ENCODE measurements around the gene AKR1D1.

Gene AKR1D1

GRCh38 chr7:138115047-138115446 is 38.8 kb downstream of the AKR1D1 start:
- Histone ChIP-seq H3K18ac (ENCODE audit: low read length) (no peak overlapping the region), H2BK120ac (ENCODE audit: insufficient read depth, low read length, poor library complexity) (peak overlapping the region; percentile 43), H3K4me3 (ENCODE audit: low read depth, low read length) (no peak overlapping the region), H3K4me2 (ENCODE audit: low read length) (no peak overlapping the region), H4K91ac (ENCODE audit: low read depth, low read length) (peak overlapping the region; percentile 47), H3K79me2 (ENCODE audit: control insufficient read depth, insufficient read depth, low read length, poor library complexity) (no peaks in the 10 kb centered on the region), H3K4ac (ENCODE audit: low read depth, low read length) (no peak overlapping the region), H3K79me1 (ENCODE audit: low read length) (peaks cover 4% of the 10 kb centered on the region), H3K9ac (ENCODE audit: low read length) (no peak overlapping the region), H3K36me3 (ENCODE audit: control insufficient read depth in 1 of 2, insufficient read depth in 2 of 2, low read length in 2 of 2) (no peaks in the 10 kb centered on the region), H2AK5ac (ENCODE audit: low read length) (no peak overlapping the region), H3K14ac (ENCODE audit: low read length) (no peak overlapping the region), H2BK12ac (ENCODE audit: low read length) (peak overlapping the region; percentile 76), H3K23ac (ENCODE audit: low read length) (no peak overlapping the region), H4K8ac (ENCODE audit: low read depth, low read length) (no peak overlapping the region), H3K4me1 (ENCODE audit: control insufficient read depth in 1 of 2, insufficient read depth in 2 of 2, low read length in 2 of 2) (peaks cover 6 to 10% of the 10 kb centered on the region in 2 experiments), H2AFZ (ENCODE audit: insufficient read depth, low read length, poor library complexity) (no peak overlapping the region), H4K12ac (ENCODE audit: low read depth, low read length) (no peak overlapping the region), H3K9me3 (ENCODE audit: insufficient read depth, low read depth, low read length) (no peaks in the 10 kb centered on the region), H3K27ac (ENCODE audit: low read depth, low read length) (no peak overlapping the region), H2BK5ac (ENCODE audit: low read depth, low read length, poor library complexity) (peak overlapping the region; percentile 56), H3K27me3 (ENCODE audit: insufficient read depth, low read length) (no peaks in the 10 kb centered on the region)
- no peak for DNase-seq
- no CpG with 5 or more reads among the region's 3 CpGs for WGBS (ENCODE audit: extremely low coverage, insufficient coverage, insufficient read length)

GRCh38 chr7:138116141-138116540 is 39.9 kb downstream of the AKR1D1 start:
- Histone ChIP-seq H2AFZ (ENCODE audit: insufficient read depth, low read length, poor library complexity) (no peak overlapping the region), H3K14ac (ENCODE audit: low read length) (no peak overlapping the region), H3K23ac (ENCODE audit: low read length) (no peak overlapping the region), H3K4me1 (ENCODE audit: control insufficient read depth in 1 of 2, insufficient read depth in 2 of 2, low read length in 2 of 2) (peaks cover 6 to 10% of the 10 kb centered on the region in 2 experiments), H3K9ac (ENCODE audit: low read length) (no peak overlapping the region), H3K79me1 (ENCODE audit: low read length) (peaks cover 4% of the 10 kb centered on the region), H3K27ac (ENCODE audit: low read depth, low read length) (peak overlapping the region; percentile 30), H4K12ac (ENCODE audit: low read depth, low read length) (no peak overlapping the region), H4K8ac (ENCODE audit: low read depth, low read length) (no peak overlapping the region), H2BK5ac (ENCODE audit: low read depth, low read length, poor library complexity) (peak overlapping the region; percentile 14), H3K9me3 (ENCODE audit: insufficient read depth, low read depth, low read length) (no peaks in the 10 kb centered on the region), H3K4ac (ENCODE audit: low read depth, low read length) (no peak overlapping the region), H3K27me3 (ENCODE audit: insufficient read depth, low read length) (no peaks in the 10 kb centered on the region), H2AK5ac (ENCODE audit: low read length) (no peak overlapping the region), H3K36me3 (ENCODE audit: control insufficient read depth in 1 of 2, insufficient read depth in 2 of 2, low read length in 2 of 2) (no peaks in the 10 kb centered on the region), H4K91ac (ENCODE audit: low read depth, low read length) (peak overlapping the region; percentile 70), H3K18ac (ENCODE audit: low read length) (no peak overlapping the region), H3K79me2 (ENCODE audit: control insufficient read depth, insufficient read depth, low read length, poor library complexity) (no peaks in the 10 kb centered on the region), H3K4me3 (ENCODE audit: low read depth, low read length) (no peak overlapping the region), H2BK120ac (ENCODE audit: insufficient read depth, low read length, poor library complexity) (peak overlapping the region; percentile 35), H2BK12ac (ENCODE audit: low read length) (peak overlapping the region; percentile 69), H3K4me2 (ENCODE audit: low read length) (no peak overlapping the region)
- no CpG with 5 or more reads among the region's 1 CpG for WGBS (ENCODE audit: extremely low coverage, insufficient coverage, insufficient read length)
- peak; percentile 64 to 86 for DNase-seq

- no CpG with 5 or more reads among the region's 2 CpGs for WGBS (ENCODE audit: extremely low coverage, insufficient coverage, insufficient read length)
- no peak overlapping the region for H3K23ac ChIP-seq (ENCODE audit: low read length)
Measured at GRCh38 chr7:138116892-138117291, 40.6 kb downstream of the AKR1D1 start.

GRCh38 chr7:138120140-138120827 is 44.0 kb downstream of the AKR1D1 start:
- no peak overlapping the region for H3K4me2 ChIP-seq (ENCODE audit: low read length)
- no peak overlapping the region for H4K12ac ChIP-seq (ENCODE audit: low read depth, low read length)
- H3K9me3 ChIP-seq (ENCODE audit: insufficient read depth, low read depth, low read length) = no peaks in the 10 kb centered on the region
- H2AFZ ChIP-seq (ENCODE audit: insufficient read depth, low read length, poor library complexity) = no peak overlapping the region
- no peak for DNase-seq
- H2AK5ac ChIP-seq (ENCODE audit: low read length) = no peak overlapping the region
- no peak overlapping the region for H3K4ac ChIP-seq (ENCODE audit: low read depth, low read length)
- H4K8ac ChIP-seq (ENCODE audit: low read depth, low read length) = no peak overlapping the region
- H3K4me1 ChIP-seq (ENCODE audit: control insufficient read depth in 1 of 2, insufficient read depth in 2 of 2, low read length in 2 of 2) = peaks cover 6 to 17% of the 10 kb centered on the region in 2 experiments
- no peak overlapping the region for H3K9ac ChIP-seq (ENCODE audit: low read length)
- no peaks in the 10 kb centered on the region for H3K27me3 ChIP-seq (ENCODE audit: insufficient read depth, low read length)
- H3K79me1 ChIP-seq (ENCODE audit: low read length) = peaks cover 5% of the 10 kb centered on the region
- H3K36me3 ChIP-seq (ENCODE audit: control insufficient read depth in 1 of 2, insufficient read depth in 2 of 2, low read length in 2 of 2) = no peaks in the 10 kb centered on the region
- no peak overlapping the region for H3K27ac ChIP-seq (ENCODE audit: low read depth, low read length)
- H2BK12ac ChIP-seq (ENCODE audit: low read length) = no peak overlapping the region
- WGBS (ENCODE audit: extremely low coverage, insufficient coverage, insufficient read length) = no CpG with 5 or more reads among the region's 10 CpGs
- H3K79me2 ChIP-seq (ENCODE audit: control insufficient read depth, insufficient read depth, low read length, poor library complexity) = no peaks in the 10 kb centered on the region
- no peak overlapping the region for H3K18ac ChIP-seq (ENCODE audit: low read length)
- H2BK5ac ChIP-seq (ENCODE audit: low read depth, low read length, poor library complexity) = no peak overlapping the region
- no peak overlapping the region for H2BK120ac ChIP-seq (ENCODE audit: insufficient read depth, low read length, poor library complexity)
- H3K4me3 ChIP-seq (ENCODE audit: low read depth, low read length) = no peak overlapping the region
- no peak overlapping the region for H3K23ac ChIP-seq (ENCODE audit: low read length)
- no peak overlapping the region for H3K14ac ChIP-seq (ENCODE audit: low read length)
- H4K91ac ChIP-seq (ENCODE audit: low read depth, low read length) = no peak overlapping the region

More at GRCh38 chr7:138116892-138117291, 40.6 kb downstream of the AKR1D1 start:
- no peak overlapping the region for H3K18ac ChIP-seq (ENCODE audit: low read length)
- no peak overlapping the region for H3K27ac ChIP-seq (ENCODE audit: low read depth, low read length)
- peaks cover 4% of the 10 kb centered on the region for H3K79me1 ChIP-seq (ENCODE audit: low read length)
- no peak for DNase-seq
- H2BK12ac ChIP-seq (ENCODE audit: low read length) = no peak overlapping the region
- no peaks in the 10 kb centered on the region for H3K79me2 ChIP-seq (ENCODE audit: control insufficient read depth, insufficient read depth, low read length, poor library complexity)
- no peaks in the 10 kb centered on the region for H3K36me3 ChIP-seq (ENCODE audit: control insufficient read depth in 1 of 2, insufficient read depth in 2 of 2, low read length in 2 of 2)
- no peak overlapping the region for H3K14ac ChIP-seq (ENCODE audit: low read length)
- H3K9ac ChIP-seq (ENCODE audit: low read length) = no peak overlapping the region
- no peak overlapping the region for H2AFZ ChIP-seq (ENCODE audit: insufficient read depth, low read length, poor library complexity)
- no peak overlapping the region for H4K91ac ChIP-seq (ENCODE audit: low read depth, low read length)
- no peak overlapping the region for H3K4ac ChIP-seq (ENCODE audit: low read depth, low read length)
- no peak overlapping the region for H2BK5ac ChIP-seq (ENCODE audit: low read depth, low read length, poor library complexity)
- peaks cover 6 to 12% of the 10 kb centered on the region in 2 experiments for H3K4me1 ChIP-seq (ENCODE audit: control insufficient read depth in 1 of 2, insufficient read depth in 2 of 2, low read length in 2 of 2)
- no peaks in the 10 kb centered on the region for H3K27me3 ChIP-seq (ENCODE audit: insufficient read depth, low read length)
- no peak overlapping the region for H3K4me3 ChIP-seq (ENCODE audit: low read depth, low read length)
- no peak overlapping the region for H2BK120ac ChIP-seq (ENCODE audit: insufficient read depth, low read length, poor library complexity)
- no peak overlapping the region for H4K8ac ChIP-seq (ENCODE audit: low read depth, low read length)
- H3K4me2 ChIP-seq (ENCODE audit: low read length) = no peak overlapping the region
- H2AK5ac ChIP-seq (ENCODE audit: low read length) = no peak overlapping the region
- H3K9me3 ChIP-seq (ENCODE audit: insufficient read depth, low read depth, low read length) = no peaks in the 10 kb centered on the region
- no peak overlapping the region for H4K12ac ChIP-seq (ENCODE audit: low read depth, low read length)
